ENCODE measurements around the gene ABCB9. TPM values are rescaled to one million over a fixed set of nuclear protein-coding genes. Genes with fewer than 3 reads are reported as not detected.
"Not testable (repeated sequence)": the region's sequence is repeated elsewhere in the genome, so short reads cannot be mapped to it uniquely, and the experiment has no call there.

Gene ABCB9
- total and polyA plus RNA-seq, 4 donors, result 12.5 to 24.4 (median 16.0) TPM

DNA sequence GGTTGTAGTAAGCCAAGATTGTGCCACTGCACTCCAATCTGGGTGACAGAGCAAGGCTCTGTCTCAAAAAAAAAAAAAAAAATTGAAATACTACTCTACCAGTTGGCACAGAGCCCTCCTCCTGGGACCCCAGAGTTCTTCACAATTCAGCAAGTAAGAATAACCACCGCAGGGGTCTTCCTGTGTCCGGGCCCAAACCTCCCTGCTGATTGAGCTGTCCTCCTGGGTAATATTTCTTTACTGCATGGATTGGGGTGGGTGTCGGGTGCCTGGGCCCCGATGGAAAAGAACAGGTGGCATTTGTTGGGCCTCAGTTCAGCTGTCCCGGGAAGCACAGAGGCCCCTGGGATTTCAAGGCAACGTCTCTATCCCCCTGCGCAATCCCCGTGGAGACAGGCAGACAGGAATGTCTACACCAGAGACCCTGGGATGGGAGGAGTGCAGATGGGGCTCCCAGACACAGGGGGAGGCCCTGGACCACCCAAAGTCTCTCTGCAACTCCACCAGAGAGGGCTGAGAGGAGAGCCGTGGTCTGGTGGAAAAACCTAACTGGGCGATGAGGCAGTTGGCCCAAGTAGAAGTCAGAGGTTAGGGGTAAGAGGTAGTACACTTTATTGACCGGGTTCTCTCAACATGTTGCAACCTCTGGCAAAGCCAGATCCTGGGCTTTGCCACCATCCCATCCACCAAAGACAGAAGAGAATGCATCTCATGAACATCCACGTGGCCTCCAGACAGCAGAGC is 37.7 kb downstream of the ABCB9 start:
- 27% methylated on average over 7 of the region's 12 CpGs for WGBS (ENCODE audit: insufficient coverage)
- Histone ChIP-seq H3K36me3 (ENCODE audit: control insufficient read depth, insufficient read depth, low read length) (peaks cover 35% of the 10 kb centered on the region), H3K27me3 (ENCODE audit: control insufficient read depth, insufficient read depth, low read length) (no peaks in the 10 kb centered on the region), H3K4me1 (ENCODE audit: control insufficient read depth, insufficient read depth, low read length) (no peaks in the 10 kb centered on the region), H3K9me3 (ENCODE audit: control insufficient read depth, insufficient read depth, low read length) (no peaks in the 10 kb centered on the region), H3K4me3 (ENCODE audit: low read depth, low read length) (no peak overlapping the region), H3K27ac (ENCODE audit: low read depth, low read length) (no peak overlapping the region)
- no peak for DNase-seq (ENCODE audit: low read depth in 4 of 6, low spot score in 6 of 6)

DNA sequence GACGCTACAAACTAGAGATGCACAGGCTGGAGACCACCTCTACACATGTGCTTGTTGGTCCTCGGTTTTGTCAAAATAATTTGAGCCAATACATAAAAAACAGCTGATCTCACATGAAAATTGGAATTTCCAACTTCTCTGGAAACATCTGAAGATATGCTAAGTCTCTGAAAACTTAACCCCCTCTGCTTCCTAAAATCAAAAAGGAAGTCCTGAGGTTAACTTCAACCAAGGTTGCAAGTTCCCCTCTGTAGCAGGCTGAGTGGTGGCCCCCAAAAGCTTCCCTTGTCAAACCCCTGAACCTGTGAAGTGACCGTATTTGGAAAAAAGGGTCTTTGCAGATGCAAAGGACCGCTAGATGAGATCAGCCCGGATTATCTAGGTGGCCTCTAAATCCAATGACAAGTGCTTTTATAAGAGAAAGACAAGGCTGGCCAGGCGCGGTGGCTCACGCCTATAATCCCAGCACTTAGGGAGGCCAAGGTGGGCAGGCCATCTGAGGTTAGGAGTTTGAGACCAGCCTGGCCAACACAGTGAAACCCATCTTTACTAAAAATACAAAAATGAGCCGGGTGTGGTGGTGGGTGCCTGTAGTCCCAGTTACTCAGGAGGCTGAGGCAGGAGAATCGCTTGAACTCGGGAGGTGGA is 38.4 kb downstream of the ABCB9 start:
- DNase-seq (ENCODE audit: low read depth in 4 of 6, low spot score in 6 of 6), result no peak
- Histone ChIP-seq H3K27ac (ENCODE audit: low read depth, low read length) (no peak overlapping the region), H3K9me3 (ENCODE audit: control insufficient read depth, insufficient read depth, low read length) (no peaks in the 10 kb centered on the region), H3K36me3 (ENCODE audit: control insufficient read depth, insufficient read depth, low read length) (peaks cover 32% of the 10 kb centered on the region), H3K27me3 (ENCODE audit: control insufficient read depth, insufficient read depth, low read length) (no peaks in the 10 kb centered on the region), H3K4me3 (ENCODE audit: low read depth, low read length) (no peak overlapping the region), H3K4me1 (ENCODE audit: control insufficient read depth, insufficient read depth, low read length) (no peaks in the 10 kb centered on the region)
- 94% methylated on average over 5 of the region's 11 CpGs for WGBS (ENCODE audit: insufficient coverage)

DNA sequence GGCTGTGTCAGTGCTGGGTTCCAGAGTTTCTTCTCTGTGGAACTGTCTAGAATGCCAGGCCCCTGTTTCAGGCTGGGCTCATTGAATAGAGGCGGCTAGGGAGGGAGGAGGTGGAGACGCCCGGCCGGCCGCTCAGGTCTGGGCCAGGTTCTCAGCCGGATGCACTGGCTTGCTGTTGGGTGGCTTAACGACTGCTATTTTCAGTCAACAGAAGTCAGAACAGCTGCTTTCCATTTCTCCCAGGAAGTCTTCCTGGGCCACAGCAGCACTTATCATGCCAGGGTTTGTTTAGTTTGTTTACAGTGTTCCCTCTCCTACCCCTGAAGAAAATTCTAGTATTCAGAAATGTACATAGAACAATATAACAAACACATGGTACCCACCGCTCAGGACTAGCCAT is 44.3 kb downstream of the ABCB9 start:
- Histone ChIP-seq H3K4me3 (ENCODE audit: low read depth, low read length) (no peak overlapping the region), H3K4me1 (ENCODE audit: control insufficient read depth, insufficient read depth, low read length) (peaks cover 11% of the 10 kb centered on the region), H3K9me3 (ENCODE audit: control insufficient read depth, insufficient read depth, low read length) (no peaks in the 10 kb centered on the region), H3K27me3 (ENCODE audit: control insufficient read depth, insufficient read depth, low read length) (no peaks in the 10 kb centered on the region), H3K27ac (ENCODE audit: low read depth, low read length) (no peak overlapping the region), H3K36me3 (ENCODE audit: control insufficient read depth, insufficient read depth, low read length) (peaks cover 10% of the 10 kb centered on the region)
- no peak for DNase-seq (ENCODE audit: low read depth in 4 of 6, low spot score in 6 of 6)
- 100% methylated on average over 1 of the region's 8 CpGs for WGBS (ENCODE audit: insufficient coverage)

DNA sequence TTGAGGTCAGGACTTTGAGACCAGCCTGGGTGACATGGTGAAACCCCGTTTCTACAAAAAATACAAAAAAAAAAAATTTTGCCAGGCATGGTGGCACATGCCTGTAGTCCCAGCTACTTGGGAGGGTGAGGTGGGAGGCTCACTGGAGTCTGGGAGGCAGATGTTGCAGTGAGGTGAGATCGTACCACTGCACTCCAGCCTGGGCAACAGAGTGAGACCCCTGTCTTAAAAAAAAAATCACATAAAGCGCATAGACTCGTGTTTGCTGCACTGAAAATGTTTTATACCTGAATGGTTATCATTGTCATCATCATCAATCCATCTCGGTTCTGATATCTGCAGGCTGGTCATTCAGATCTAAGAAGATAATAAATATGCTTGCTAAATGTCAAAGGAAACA is 45.6 kb downstream of the ABCB9 start:
- Histone ChIP-seq H3K36me3 (ENCODE audit: control insufficient read depth, insufficient read depth, low read length) (peaks cover 10% of the 10 kb centered on the region), H3K9me3 (ENCODE audit: control insufficient read depth, insufficient read depth, low read length) (no peaks in the 10 kb centered on the region), H3K4me3 (ENCODE audit: low read depth, low read length) (no peak overlapping the region), H3K4me1 (ENCODE audit: control insufficient read depth, insufficient read depth, low read length) (peaks cover 11% of the 10 kb centered on the region), H3K27me3 (ENCODE audit: control insufficient read depth, insufficient read depth, low read length) (no peaks in the 10 kb centered on the region), H3K27ac (ENCODE audit: low read depth, low read length) (no peak overlapping the region)
- DNase-seq (ENCODE audit: low read depth in 4 of 6, low spot score in 6 of 6), result no peak
- WGBS (ENCODE audit: insufficient coverage), result no CpG with 5 or more reads among the region's 5 CpGs

DNA sequence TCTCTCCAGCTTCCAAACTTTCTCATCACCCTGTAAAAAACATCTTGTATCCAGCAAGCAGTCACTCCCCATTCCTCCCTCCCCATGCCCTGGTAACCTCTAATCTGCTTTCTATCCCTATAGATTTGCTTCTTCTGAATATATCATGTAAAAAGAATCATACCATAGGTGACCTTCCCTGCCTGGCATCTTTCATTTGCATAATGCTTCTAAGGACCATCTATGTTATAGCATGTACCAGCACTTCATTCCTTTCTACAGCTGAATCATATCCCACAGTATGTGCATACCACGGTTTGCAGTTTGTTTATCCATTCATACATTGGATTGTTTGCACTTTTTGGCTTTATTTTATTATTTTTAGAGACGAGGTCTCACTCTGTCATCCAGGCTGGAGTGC is 47.4 kb downstream of the ABCB9 start:
- Histone ChIP-seq H3K4me3 (ENCODE audit: low read depth, low read length) (no peak overlapping the region), H3K4me1 (ENCODE audit: control insufficient read depth, insufficient read depth, low read length) (peaks cover 11% of the 10 kb centered on the region), H3K27ac (ENCODE audit: low read depth, low read length) (no peak overlapping the region), H3K36me3 (ENCODE audit: control insufficient read depth, insufficient read depth, low read length) (peaks cover 3% of the 10 kb centered on the region), H3K27me3 (ENCODE audit: control insufficient read depth, insufficient read depth, low read length) (no peaks in the 10 kb centered on the region), H3K9me3 (ENCODE audit: control insufficient read depth, insufficient read depth, low read length) (no peaks in the 10 kb centered on the region)
- no peak for DNase-seq (ENCODE audit: low read depth in 4 of 6, low spot score in 6 of 6)
- no CpG with 5 or more reads among the region's 2 CpGs for WGBS (ENCODE audit: insufficient coverage)

DNA sequence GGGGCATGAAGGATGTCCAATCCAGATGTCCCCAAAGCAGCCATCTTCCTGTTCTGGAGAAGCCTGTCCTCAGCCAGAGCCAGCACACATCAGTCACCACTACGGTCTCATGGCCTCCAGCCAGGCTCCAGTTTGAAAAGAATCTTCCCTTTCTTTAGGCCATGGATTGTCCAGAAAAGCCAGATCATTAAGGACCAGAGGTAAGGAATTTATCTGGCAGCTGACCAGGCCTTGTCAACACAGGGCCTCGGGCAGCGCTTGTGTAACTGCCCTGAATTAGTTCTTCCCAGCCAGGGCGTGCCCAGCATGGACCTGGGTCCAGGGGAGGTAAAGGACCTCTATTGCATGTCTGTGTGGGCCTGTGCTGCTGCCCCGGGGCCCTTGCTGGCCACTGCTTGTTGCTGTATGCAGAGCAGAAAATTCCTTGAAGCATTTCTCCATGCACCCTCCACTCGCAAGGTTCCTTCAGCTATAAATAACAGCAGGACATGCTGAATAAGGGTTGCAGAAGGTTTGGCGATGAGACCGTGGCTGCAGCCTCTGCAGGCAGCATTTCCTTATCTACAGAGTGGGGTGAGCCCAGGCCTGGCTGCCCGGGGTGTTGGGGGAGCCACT is 48.6 kb downstream of the ABCB9 start:
- WGBS (ENCODE audit: insufficient coverage), result 27% methylated on average over 9 of the region's 9 CpGs
- peak in 2 of 6 donors; percentile 40 to 66 for DNase-seq (ENCODE audit: low read depth in 4 of 6, low spot score in 6 of 6)

DNA sequence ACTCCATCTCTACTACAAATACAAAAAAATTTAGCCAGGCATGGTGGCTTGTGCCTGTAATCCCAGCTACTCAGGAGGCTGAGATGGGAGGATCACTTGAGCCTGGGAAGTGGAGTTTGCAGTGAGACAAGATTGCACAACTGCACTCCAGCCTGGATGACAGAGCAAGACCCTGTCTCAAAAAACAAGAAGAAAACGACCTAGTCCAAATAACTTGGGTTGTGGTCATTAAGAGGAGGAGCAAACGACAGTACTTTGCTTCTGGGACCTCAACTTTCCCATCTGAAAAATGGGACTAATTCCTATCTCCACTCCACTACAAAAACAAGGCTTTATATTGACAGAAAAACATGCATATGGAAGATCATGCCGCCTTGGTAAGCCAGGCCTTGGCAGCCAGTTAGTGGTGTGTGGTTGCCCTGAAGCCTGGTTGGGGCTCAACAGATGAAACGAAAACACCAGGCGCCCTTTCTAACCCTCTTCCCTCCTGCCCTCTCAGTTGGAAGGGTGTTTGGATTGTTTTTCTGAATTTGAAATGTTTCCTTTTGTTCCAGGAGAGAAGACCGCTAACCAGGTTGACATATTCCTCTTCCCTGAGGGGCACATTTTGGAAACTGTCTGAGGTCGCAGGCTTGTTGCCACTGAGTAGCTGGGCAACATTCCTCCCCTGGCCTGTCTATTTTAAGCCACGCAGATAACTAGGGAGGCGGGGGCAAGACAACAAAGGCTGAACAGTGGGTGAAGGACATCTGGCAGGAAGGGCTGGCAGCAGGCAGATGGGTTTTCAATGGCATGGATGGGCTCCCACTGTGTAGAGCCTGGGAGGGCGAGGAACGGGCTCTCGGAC is 56.6 kb downstream of the ABCB9 start:
- Histone ChIP-seq H3K9me3 (ENCODE audit: control insufficient read depth, insufficient read depth, low read length) (no peaks in the 10 kb centered on the region), H3K27me3 (ENCODE audit: control insufficient read depth, insufficient read depth, low read length) (no peaks in the 10 kb centered on the region), H3K27ac (ENCODE audit: low read depth, low read length) (no peak overlapping the region), H3K4me1 (ENCODE audit: control insufficient read depth, insufficient read depth, low read length) (peaks cover 13% of the 10 kb centered on the region), H3K4me3 (ENCODE audit: low read depth, low read length) (no peak overlapping the region), H3K36me3 (ENCODE audit: control insufficient read depth, insufficient read depth, low read length) (no peaks in the 10 kb centered on the region)
- WGBS (ENCODE audit: insufficient coverage), result 6% methylated on average over 4 of the region's 12 CpGs
- peak in 2 of 6 donors; percentile 84 to 85 for DNase-seq (ENCODE audit: low read depth in 4 of 6, low spot score in 6 of 6)

More for the DNA sequence above, 48.6 kb downstream of the ABCB9 start:
- no peak overlapping the region for H3K27ac ChIP-seq (ENCODE audit: low read depth, low read length)
- no peaks in the 10 kb centered on the region for H3K27me3 ChIP-seq (ENCODE audit: control insufficient read depth, insufficient read depth, low read length)
- no peak overlapping the region for H3K4me3 ChIP-seq (ENCODE audit: low read depth, low read length)
- H3K9me3 ChIP-seq (ENCODE audit: control insufficient read depth, insufficient read depth, low read length), result no peaks in the 10 kb centered on the region
- peaks cover 3% of the 10 kb centered on the region for H3K36me3 ChIP-seq (ENCODE audit: control insufficient read depth, insufficient read depth, low read length)
- H3K4me1 ChIP-seq (ENCODE audit: control insufficient read depth, insufficient read depth, low read length), result peaks cover 11% of the 10 kb centered on the region

DNA sequence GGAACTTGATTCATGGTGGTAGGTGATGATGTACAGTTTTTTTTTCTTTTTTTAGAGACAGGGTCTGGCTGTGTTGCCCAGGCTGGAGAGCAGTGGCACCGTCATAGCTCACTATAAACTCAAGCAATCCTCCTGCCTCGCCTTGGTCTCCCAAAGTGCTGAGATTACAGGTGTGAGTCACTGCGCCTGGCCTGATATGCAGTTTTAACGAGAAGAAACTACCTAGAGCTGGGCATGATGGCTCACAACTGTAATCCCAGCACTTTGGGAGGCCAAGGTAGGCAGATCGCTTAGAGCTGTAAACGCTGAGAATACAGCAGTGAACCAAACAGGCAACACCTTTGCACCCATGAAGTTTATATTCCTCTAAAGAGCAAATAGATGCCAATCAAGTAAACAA is 57.3 kb downstream of the ABCB9 start:
- DNase-seq (ENCODE audit: low read depth in 4 of 6, low spot score in 6 of 6), result no peak
- Histone ChIP-seq H3K27me3 (ENCODE audit: control insufficient read depth, insufficient read depth, low read length) (no peaks in the 10 kb centered on the region), H3K36me3 (ENCODE audit: control insufficient read depth, insufficient read depth, low read length) (no peaks in the 10 kb centered on the region), H3K4me1 (ENCODE audit: control insufficient read depth, insufficient read depth, low read length) (peaks cover 13% of the 10 kb centered on the region), H3K9me3 (ENCODE audit: control insufficient read depth, insufficient read depth, low read length) (no peaks in the 10 kb centered on the region), H3K4me3 (ENCODE audit: low read depth, low read length) (no peak overlapping the region), H3K27ac (ENCODE audit: low read depth, low read length) (no peak overlapping the region)
- WGBS (ENCODE audit: insufficient coverage), result 87% methylated on average over 5 of the region's 6 CpGs

DNA sequence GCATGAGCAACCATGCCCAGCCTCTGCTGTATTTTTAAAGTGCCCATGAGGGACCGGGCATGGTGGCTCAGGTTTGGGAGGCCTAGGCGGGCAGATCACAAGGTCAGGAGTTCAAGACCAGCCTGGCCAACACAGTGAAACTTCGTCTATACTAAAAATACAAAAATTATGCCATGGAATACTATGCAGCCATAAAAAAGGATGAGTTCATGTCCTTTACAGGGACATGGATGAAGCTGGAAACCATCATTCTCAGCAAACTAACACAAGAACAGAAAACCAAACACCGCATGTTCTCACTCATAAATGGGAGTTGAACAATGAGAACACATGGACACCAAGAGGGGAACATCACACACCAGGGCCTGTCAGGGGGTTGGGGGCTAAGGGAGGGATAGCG is 61.0 kb downstream of the ABCB9 start:
- not testable (repeated sequence) for H3K9me3 ChIP-seq (ENCODE audit: control insufficient read depth, insufficient read depth, low read length); H3K27ac ChIP-seq (ENCODE audit: low read depth, low read length); H3K4me1 ChIP-seq (ENCODE audit: control insufficient read depth, insufficient read depth, low read length); H3K4me3 ChIP-seq (ENCODE audit: low read depth, low read length); H3K27me3 ChIP-seq (ENCODE audit: control insufficient read depth, insufficient read depth, low read length); H3K36me3 ChIP-seq (ENCODE audit: control insufficient read depth, insufficient read depth, low read length); DNase-seq (ENCODE audit: low read depth in 4 of 6, low spot score in 6 of 6)
- 92% methylated on average over 2 of the region's 5 CpGs for WGBS (ENCODE audit: insufficient coverage)
